CD8-positive, alpha-beta memory T cell (primary cell): ENCODE results near the gene RASL12. TPM values are rescaled to one million over a fixed set of nuclear protein-coding genes. Genes with fewer than 3 reads are reported as not detected.
"Not testable (repeated sequence)": the region's sequence is repeated elsewhere in the genome, so short reads cannot be mapped to it uniquely, and the experiment has no call there.

ENCODE experiments used
- CTCF ChIA-PET: fragments of 350-600 bp; sonication (Branson Sonifier 250); formaldehyde crosslinking; loops from one replicate; lab custom pipeline; 2021; ENCODE audit warnings: antibody characterized with exemption; lab: Charles Lee
- POLR2A ChIA-PET: fragments of 350-600 bp; sonication (Branson Sonifier 250); formaldehyde crosslinking; loops from one replicate; lab custom pipeline; 2021; ENCODE audit warnings: antibody characterized with exemption; lab: Charles Lee
- DNase-seq, 5 donors: peaks; one replicate each; pipeline versions ENCODE4 v3.0.0 to v3.0.0-alpha.2; 2020 to 2022; ENCODE audit warnings: mixed read lengths in 1 of 5
- H3K27ac ChIP-seq: one replicate; pipeline ENCODE4 v1.7.0; 2013; ENCODE audit warnings: low read depth, mild to moderate bottlenecking, low read length, moderate library complexity
- H3K27me3 ChIP-seq: 2 replicates; pipeline ENCODE4 v1.7.0; 2013; ENCODE audit warnings: low read length, mild to moderate bottlenecking; ENCODE audit not compliant: insufficient read depth, poor library complexity, severe bottlenecking
- H3K36me3 ChIP-seq: 2 replicates; pipeline ENCODE4 v1.7.0; 2013; ENCODE audit warnings: mild to moderate bottlenecking, low read length, moderate library complexity; ENCODE audit not compliant: insufficient read depth
- H3K4me1 ChIP-seq: 2 replicates; pipeline ENCODE4 v1.7.0; 2013; ENCODE audit warnings: mild to moderate bottlenecking, low read length, moderate library complexity; ENCODE audit not compliant: insufficient read depth
- H3K4me3 ChIP-seq: 2 replicates; pipeline ENCODE4 v1.7.0; 2013; ENCODE audit warnings: mild to moderate bottlenecking, low read length
- H3K9me3 ChIP-seq: 2 replicates; pipeline ENCODE4 v1.7.0; 2013; ENCODE audit warnings: mild to moderate bottlenecking, low read length
- H3K27ac Mint-ChIP-seq, 8 donors: one replicate each; pipeline ENCODE4 v1.8.0; 2020 to 2021; ENCODE audit warnings: mixed read lengths in 8 of 8, mild to moderate bottlenecking in 6 of 8, inconsistent platforms in 3 of 8, moderate library complexity in 3 of 8
- H3K27me3 Mint-ChIP-seq, 2 donors: one replicate each; pipeline ENCODE4 v1.8.0; 2020 to 2021; ENCODE audit warnings: mixed read lengths in 2 of 2, mild to moderate bottlenecking in 1 of 2, moderate library complexity in 1 of 2
- H3K36me3 Mint-ChIP-seq, 3 donors: one replicate each; pipeline ENCODE4 v1.8.0; 2020 to 2021; ENCODE audit warnings: mixed read lengths in 3 of 3, inconsistent platforms in 1 of 3, mild to moderate bottlenecking in 1 of 3
- H3K4me1 Mint-ChIP-seq, 3 donors: one replicate each; pipeline ENCODE4 v1.8.0; 2020 to 2021; ENCODE audit warnings: mixed read lengths in 3 of 3, inconsistent platforms in 1 of 3, mild to moderate bottlenecking in 1 of 3
- H3K4me3 Mint-ChIP-seq, 7 donors: one replicate each; pipeline ENCODE4 v1.8.0; 2020 to 2021; ENCODE audit warnings: mixed read lengths in 7 of 7, mild to moderate bottlenecking in 6 of 7, moderate library complexity in 4 of 7, inconsistent platforms in 2 of 7
- H3K9me3 Mint-ChIP-seq, 5 donors: one replicate each; pipeline ENCODE4 v1.8.0; 2020 to 2022; ENCODE audit warnings: mixed read lengths in 5 of 5, mild to moderate bottlenecking in 3 of 5, moderate library complexity in 2 of 5, inconsistent platforms in 1 of 5
- polyA plus RNA-seq: library from polyadenylated mRNA; unstranded; fragments of 300-500 nt; fragmentation: Illumina TruSeq; gene quantifications from one replicate; pipeline ENCODE4 v1.2.3, GENCODE V29; 2021
- total RNA-seq, 2 experiments: library from RNA; stranded (reverse); gene quantifications; one replicate each; pipeline ENCODE4 v1.2.3, GENCODE V29; 2021

The RASL12 gene
- total and polyA plus RNA-seq, 3 experiments from 2014 or later: not detected

DNA sequence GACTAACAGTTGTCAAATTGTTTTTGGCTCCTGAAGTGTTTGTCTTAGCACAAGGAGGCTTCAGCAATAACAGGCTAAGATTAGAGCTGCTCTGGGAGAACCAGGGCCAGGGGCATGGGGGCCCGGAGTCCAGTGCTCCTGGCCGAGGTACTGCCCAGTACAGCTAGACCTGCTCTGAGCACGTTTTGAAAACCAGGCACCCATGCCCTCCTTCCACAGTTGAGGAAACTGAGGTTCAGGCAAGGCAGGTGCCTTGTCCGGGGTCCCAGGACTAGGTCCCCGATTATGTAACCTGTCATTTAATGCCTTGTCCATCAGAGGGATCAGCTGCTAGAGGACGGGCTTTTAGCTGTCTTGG, 27.9 kb upstream of the RASL12 start:
- ChIA-PET POLR2A (no interaction called here), CTCF (interaction anchor here (1.0 kb wide), 1 partner anchor 364 kb away, joined by 3 read pairs; no protein-coding TSS in a partner anchor)
- no peak overlapping the region for H3K4me3 Mint-ChIP-seq
- H3K9me3 Mint-ChIP-seq: no peaks in the 10 kb centered on the region
- H3K27ac ChIP-seq: no peak overlapping the region
- H3K9me3 ChIP-seq: no peaks in the 10 kb centered on the region
- no peaks in the 10 kb centered on the region for H3K27me3 ChIP-seq
- no peaks in the 10 kb centered on the region for H3K27me3 Mint-ChIP-seq
- peak overlapping the region in 1 of 8 donors; percentile 46 for H3K27ac Mint-ChIP-seq
- H3K36me3 ChIP-seq: peaks cover 12% of the 10 kb centered on the region
- H3K36me3 Mint-ChIP-seq: peaks cover 7 to 39% (median 14%) of the 10 kb centered on the region in 3 donors
- no peaks in the 10 kb centered on the region for H3K4me1 Mint-ChIP-seq
- H3K4me1 ChIP-seq: no peaks in the 10 kb centered on the region
- no peak overlapping the region for H3K4me3 ChIP-seq
- no peak for DNase-seq

- Histone ChIP-seq H3K9me3 (no peaks in the 10 kb centered on the region), H3K27ac (no peak overlapping the region), H3K36me3 (peaks cover 12% of the 10 kb centered on the region), H3K4me3 (no peak overlapping the region), H3K4me1 (no peaks in the 10 kb centered on the region), H3K27me3 (no peaks in the 10 kb centered on the region)
- H3K9me3 Mint-ChIP-seq: no peaks in the 10 kb centered on the region
- no peaks in the 10 kb centered on the region for H3K4me1 Mint-ChIP-seq
- POLR2A ChIA-PET: no interaction called here
- no peak for DNase-seq
- peak overlapping the region in 1 of 8 donors; percentile 8 for H3K27ac Mint-ChIP-seq
- CTCF ChIA-PET: no interaction called here
- no peaks in the 10 kb centered on the region for H3K27me3 Mint-ChIP-seq
- peaks cover 7 to 34% (median 13%) of the 10 kb centered on the region in 3 donors for H3K36me3 Mint-ChIP-seq
- H3K4me3 Mint-ChIP-seq: no peak overlapping the region
Observed at GRCh38 chr15:65095011-65095746, 27.4 kb upstream of the RASL12 start.

DNA sequence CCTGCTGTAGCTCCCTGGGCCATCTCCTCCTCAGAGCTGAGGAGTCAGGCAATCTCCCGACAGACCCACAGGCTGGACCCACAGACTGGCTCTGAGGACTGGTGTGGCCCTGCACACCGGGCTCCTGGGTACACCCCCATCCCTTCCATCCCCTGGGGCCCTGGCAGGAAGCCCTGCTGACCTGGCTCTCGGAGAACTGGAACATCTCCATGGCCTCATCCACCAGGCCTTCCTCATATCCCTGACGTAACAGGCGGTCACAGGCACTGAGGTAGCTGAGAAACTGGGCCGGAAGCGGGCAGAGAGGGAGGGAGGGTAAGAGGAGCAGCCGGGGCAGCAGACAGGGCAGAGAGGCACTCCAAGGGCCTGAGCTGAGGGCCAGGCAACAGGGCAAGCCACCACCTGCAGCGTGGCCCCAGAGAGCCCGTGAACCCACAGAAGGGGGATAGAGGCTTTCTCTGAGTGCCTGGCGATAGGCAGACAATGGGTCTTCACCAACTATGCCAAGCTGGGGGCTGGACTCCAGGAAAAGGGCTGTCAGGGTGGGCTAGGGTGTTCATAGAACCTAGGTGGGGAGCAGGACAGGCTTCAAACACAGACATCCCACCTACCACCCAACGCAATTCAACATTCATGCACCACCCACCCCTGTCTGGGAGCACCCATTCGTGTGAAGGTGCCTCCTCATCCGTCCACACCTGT, 26.7 kb upstream of the RASL12 start:
- no peak for DNase-seq
- no peaks in the 10 kb centered on the region for H3K4me1 Mint-ChIP-seq
- no peaks in the 10 kb centered on the region for H3K9me3 Mint-ChIP-seq
- Histone ChIP-seq H3K4me3 (no peak overlapping the region), H3K4me1 (no peaks in the 10 kb centered on the region), H3K36me3 (peaks cover 8% of the 10 kb centered on the region), H3K27me3 (no peaks in the 10 kb centered on the region), H3K9me3 (no peaks in the 10 kb centered on the region), H3K27ac (no peak overlapping the region)
- H3K27ac Mint-ChIP-seq: peak overlapping the region in 2 of 8 donors; percentile 23 to 81
- ChIA-PET CTCF (no interaction called here), POLR2A (no interaction called here)
- peaks cover 7 to 28% (median 13%) of the 10 kb centered on the region in 3 donors for H3K36me3 Mint-ChIP-seq
- H3K4me3 Mint-ChIP-seq: no peak overlapping the region
- no peaks in the 10 kb centered on the region for H3K27me3 Mint-ChIP-seq

GRCh38 chr15:65093793-65094170, 26.0 kb upstream of the RASL12 start:
- H3K36me3 ChIP-seq, H3K4me3 Mint-ChIP-seq, H3K27ac ChIP-seq, H3K4me1 ChIP-seq, H3K4me1 Mint-ChIP-seq, H3K9me3 Mint-ChIP-seq, H3K27me3 ChIP-seq, DNase-seq, CTCF ChIA-PET, H3K9me3 ChIP-seq, H3K4me3 ChIP-seq, H3K27me3 Mint-ChIP-seq, POLR2A ChIA-PET: not testable (repeated sequence)
- Mint-ChIP-seq H3K27ac (peak overlapping the region in 2 of 8 donors; percentile 51 to 70), H3K36me3 (peaks cover 7 to 21% (median 10%) of the 10 kb centered on the region in 3 donors)

- DNase-seq: no peak
Observed at GRCh38 chr15:65092911-65093792, 25.4 kb upstream of the RASL12 start.

GRCh38 chr15:65091946-65092770, 24.4 kb upstream of the RASL12 start:
- Mint-ChIP-seq H3K27ac (no peak overlapping the region), H3K27me3 (no peaks in the 10 kb centered on the region), H3K36me3 (peaks cover 0 to 5% (median 0%) of the 10 kb centered on the region in 3 donors), H3K9me3 (no peaks in the 10 kb centered on the region), H3K4me1 (no peaks in the 10 kb centered on the region), H3K4me3 (no peak overlapping the region)
- ChIA-PET POLR2A (no interaction called here), CTCF (no interaction called here)
- DNase-seq: no peak
- no peak overlapping the region for H3K27ac ChIP-seq
- no peaks in the 10 kb centered on the region for H3K27me3 ChIP-seq
- no peaks in the 10 kb centered on the region for H3K36me3 ChIP-seq
- no peaks in the 10 kb centered on the region for H3K9me3 ChIP-seq
- H3K4me1 ChIP-seq: no peaks in the 10 kb centered on the region
- H3K4me3 ChIP-seq: no peak overlapping the region

More at GRCh38 chr15:65092911-65093792, 25.4 kb upstream of the RASL12 start:
- peak overlapping the region in 2 of 8 donors; percentile 50 to 70 for H3K27ac Mint-ChIP-seq
- Histone ChIP-seq H3K4me1 (no peaks in the 10 kb centered on the region), H3K4me3 (no peak overlapping the region), H3K36me3 (no peaks in the 10 kb centered on the region), H3K27ac (no peak overlapping the region), H3K9me3 (no peaks in the 10 kb centered on the region), H3K27me3 (no peaks in the 10 kb centered on the region)
- no peak overlapping the region for H3K4me3 Mint-ChIP-seq
- ChIA-PET POLR2A (no interaction called here), CTCF (no interaction called here)
- H3K9me3 Mint-ChIP-seq: no peaks in the 10 kb centered on the region
- H3K4me1 Mint-ChIP-seq: no peaks in the 10 kb centered on the region
- peaks cover 3 to 15% (median 3%) of the 10 kb centered on the region in 3 donors for H3K36me3 Mint-ChIP-seq
- H3K27me3 Mint-ChIP-seq: no peaks in the 10 kb centered on the region

DNA sequence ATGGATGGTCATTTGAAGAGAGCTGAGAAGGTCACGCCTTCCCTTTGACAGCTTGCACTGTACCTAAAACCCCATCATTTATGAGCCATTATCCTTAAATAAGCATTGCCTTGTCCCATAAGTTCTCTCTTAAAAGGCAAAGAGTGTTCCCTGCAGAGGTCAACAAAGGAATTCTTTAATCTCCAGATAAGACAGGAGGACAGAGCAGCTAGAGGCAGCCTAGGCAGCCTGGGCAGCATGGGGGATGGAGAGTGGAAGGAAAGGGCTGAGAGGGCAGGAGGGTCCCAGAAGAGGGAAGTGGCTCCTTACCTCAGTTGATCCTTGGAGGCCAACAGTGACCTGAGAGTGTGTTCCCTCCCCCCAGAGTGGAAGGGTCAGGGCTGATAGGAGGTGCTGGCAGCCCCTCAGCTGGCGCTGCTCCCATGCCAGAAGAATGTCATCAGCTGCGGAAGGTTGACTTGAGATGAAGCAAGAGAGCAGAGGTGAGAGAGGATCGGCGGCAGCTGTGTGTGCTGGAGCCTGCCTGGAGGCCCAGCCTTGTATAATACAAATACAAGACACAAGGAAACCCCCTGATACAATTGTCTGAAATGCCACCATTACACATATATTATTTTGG, 21.5 kb upstream of the RASL12 start:
- CTCF ChIA-PET: no interaction called here
- no peaks in the 10 kb centered on the region for H3K36me3 ChIP-seq

More for the DNA sequence above, 21.5 kb upstream of the RASL12 start:
- POLR2A ChIA-PET: no interaction called here
- no peaks in the 10 kb centered on the region for H3K9me3 Mint-ChIP-seq
- H3K4me1 ChIP-seq: no peaks in the 10 kb centered on the region
- no peaks in the 10 kb centered on the region for H3K27me3 ChIP-seq
- H3K36me3 Mint-ChIP-seq: no peaks in the 10 kb centered on the region
- peaks cover 4 to 17% of the 10 kb centered on the region in 2 donors for H3K27me3 Mint-ChIP-seq
- peak overlapping the region in 1 of 8 donors; percentile 6 for H3K27ac Mint-ChIP-seq
- no peaks in the 10 kb centered on the region for H3K9me3 ChIP-seq
- no peak overlapping the region for H3K4me3 Mint-ChIP-seq
- H3K27ac ChIP-seq: no peak overlapping the region
- DNase-seq: no peak
- H3K4me1 Mint-ChIP-seq: no peaks in the 10 kb centered on the region
- H3K4me3 ChIP-seq: no peak overlapping the region
